ENCODE results near the gene KAT7. TPM values are rescaled to one million over a fixed set of nuclear protein-coding genes. Genes with fewer than 3 reads are reported as not detected.

Gene KAT7
- total and polyA plus RNA-seq, 10 of the 15 experiments (the other 5 are each of a cell fraction or from before 2014, with no cell fraction given) = 6.6 to 45.8 (median 26.3) TPM

- CTCF ChIA-PET = interaction anchor here (1.6 kb wide), 1 partner anchor 297 kb away, joined by 10 read pairs; no protein-coding TSS in a partner anchor
- no peaks in the 10 kb centered on the region for H3K36me3 ChIP-seq (ENCODE audit: control insufficient read depth in 2 of 2, insufficient read depth in 2 of 2, low read length in 1 of 2)
- FAIRE-seq (no peak), DNase-seq (ENCODE audit: low read depth, low spot score) (no peak), ATAC-seq (no peak)
- intact Hi-C loops (cut with micrococcal nuclease; ENCODE audit: unreplicated experiment) = loop anchor here (5.0 kb wide), 2 partner anchors 147 to 287 kb away; partner anchors contain the start of gene SLC35B1
- RAD21 ChIA-PET (ENCODE audit: unreplicated experiment) = no interaction called here
- H3K27ac ChIP-seq (ENCODE audit: control insufficient read depth, insufficient read depth) = no peak overlapping the region
- POLR2A ChIA-PET = no interaction called here
- 29% methylated on average over 5 of the region's 5 CpGs for WGBS (ENCODE audit: insufficient coverage, insufficient replicate concordance, low lambda C conversion rate, missing lambda C conversion rate)
- H3K9me3 ChIP-seq (replicated peaks; ENCODE audit: control insufficient read depth, insufficient read depth, low read length) = no peaks in the 10 kb centered on the region
- TF ChIP-seq ZBTB11 (CRISPR knock-in tag; IDR thresholded peaks at IDR 0.05) = no peak
- TF ChIP-seq SIX5 (IDR thresholded peaks at IDR 0.05; ENCODE audit: low read depth, low read length, severe bottlenecking) = no peak
- TF ChIP-seq NR2F1 (conservative IDR thresholded peaks at IDR 0.05) = no peak
- TF ChIP-seq EZH2 (IDR thresholded peaks at IDR 0.05; ENCODE audit: borderline replicate concordance, control insufficient read depth, low read depth, low read length) = no peak
- no peak for TF ChIP-seq BMI1 (IDR thresholded peaks at IDR 0.05; ENCODE audit: borderline replicate concordance)
- no peak for TF ChIP-seq HDAC6 (IDR thresholded peaks at IDR 0.05; ENCODE audit: unreplicated experiment)
- TF ChIP-seq TBL1XR1 (IDR thresholded peaks at IDR 0.05; ENCODE audit: low read depth, low read length) = no peak
- TF ChIP-seq NBN (IDR thresholded peaks at IDR 0.05) = no peak
- no peak overlapping the region for H3K4me2 ChIP-seq (ENCODE audit: control insufficient read depth, insufficient read depth)
- no peak overlapping the region for H3K4me3 ChIP-seq
- in situ Hi-C loops (cut with MboI) = no loop called here
- H3K4me1 ChIP-seq (ENCODE audit: control insufficient read depth, insufficient read depth, low read length) = no peaks in the 10 kb centered on the region
- H2AFZ ChIP-seq (ENCODE audit: control insufficient read depth, low read depth, low read length) = no peak overlapping the region
- H3K79me2 ChIP-seq (ENCODE audit: control insufficient read depth, insufficient read depth, low read length) = no peaks in the 10 kb centered on the region
- BruUV-seq (replicated peaks) = no TSS peak
- SMC1A ChIA-PET (ENCODE audit: uncharacterized antibody, unreplicated experiment) = no interaction called here
- no peaks in the 10 kb centered on the region for H4K20me1 ChIP-seq (ENCODE audit: control insufficient read depth, insufficient read depth)
- no peaks in the 10 kb centered on the region; a peak in 3 of 4 replicates for H3K27me3 ChIP-seq (replicated peaks in 1 of 2; ENCODE audit: control insufficient read depth in 2 of 2, insufficient read depth in 2 of 2, low read length in 1 of 2)
- H3K9ac ChIP-seq (ENCODE audit: control insufficient read depth, insufficient read depth, low read length) = no peak overlapping the region
Observed at GRCh38 chr17:49854126-49854525, 65.6 kb downstream of the KAT7 start.

All from GM12878 (cell line).